Middle frontal gyrus (tissue), 1 donor: ENCODE results near the gene CENPW.

Experiments
- DNase-seq: peaks from one replicate; pipeline ENCODE4 v3.0.0-alpha.2; 2015; ENCODE audit warnings: low spot score; ENCODE audit errors: extremely low spot score

The CENPW gene

GRCh38 chr6:126339796-126340609 is at the start of gene CENPW:
Gene CENPW, plus strand, starts transcription at chr6:126340115. Its CDS starts 159 bp downstream, at chr6:126340274.
- DNase-seq, result peak; percentile 60

- DNase-seq, result no peak
Measured at GRCh38 chr6:126293891-126294524, 45.9 kb upstream of the CENPW start.

- DNase-seq, result no peak
Measured at GRCh38 chr6:126300126-126300525, 39.8 kb upstream of the CENPW start.

GRCh38 chr6:126300735-126301134 is 39.2 kb upstream of the CENPW start:
- DNase-seq, result no peak

DNA sequence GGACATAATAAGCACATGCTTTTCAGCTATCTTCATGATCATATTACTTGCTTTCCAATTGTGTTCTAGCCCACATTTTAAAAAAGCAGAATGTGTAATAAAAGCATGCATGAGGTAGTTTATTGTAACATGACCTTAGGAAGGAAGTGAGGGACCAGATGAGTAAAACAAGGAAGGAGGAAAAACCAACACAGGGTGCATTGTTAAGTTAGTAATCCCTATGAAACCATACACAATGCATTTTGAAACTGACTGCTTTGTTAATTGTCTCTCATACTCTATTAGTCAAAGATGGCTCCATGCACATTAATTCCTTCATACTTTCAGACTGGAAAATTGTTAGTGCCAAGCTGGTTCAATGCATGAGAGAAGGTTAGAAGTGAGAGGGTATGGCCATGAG is 37.7 kb upstream of the CENPW start:
- DNase-seq, result no peak

DNA sequence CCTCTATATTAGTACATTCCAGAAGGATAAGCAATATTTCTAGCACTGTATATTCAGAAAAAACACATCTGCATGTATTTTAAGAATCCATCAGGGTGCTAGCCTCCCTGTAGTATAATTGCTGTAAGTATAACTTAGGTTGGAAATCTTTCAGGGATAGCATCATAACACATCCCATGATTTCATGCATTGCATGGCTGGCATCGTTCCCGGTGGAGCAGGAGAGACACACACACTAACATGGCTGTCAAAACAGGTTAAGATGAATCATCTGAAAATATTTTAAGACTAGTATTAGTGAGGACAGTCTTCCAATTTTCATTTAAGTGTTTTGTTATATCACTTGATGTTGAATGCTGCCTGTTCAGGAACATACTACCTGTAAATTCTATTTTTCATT is 32.1 kb upstream of the CENPW start:
- DNase-seq, result no peak

DNA sequence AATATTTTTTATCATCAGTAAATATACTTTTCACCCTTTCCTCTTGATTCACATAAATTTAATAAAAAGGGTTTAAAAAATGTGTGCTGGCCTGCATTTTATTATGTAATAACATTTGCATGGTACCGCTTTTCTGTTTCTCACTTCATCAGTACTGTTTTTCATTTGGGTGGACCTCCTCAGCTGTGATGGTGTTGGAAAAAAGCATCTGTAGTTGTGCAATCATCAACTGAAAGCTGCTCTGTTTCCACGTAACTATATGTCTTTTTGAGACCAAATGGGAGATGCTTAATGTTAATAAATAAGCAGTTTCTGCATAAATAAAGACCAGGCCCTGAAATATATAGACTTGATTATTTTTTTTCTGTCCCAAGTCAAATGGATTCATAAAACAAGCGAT is 31.6 kb upstream of the CENPW start:
- DNase-seq, result no peak

DNA sequence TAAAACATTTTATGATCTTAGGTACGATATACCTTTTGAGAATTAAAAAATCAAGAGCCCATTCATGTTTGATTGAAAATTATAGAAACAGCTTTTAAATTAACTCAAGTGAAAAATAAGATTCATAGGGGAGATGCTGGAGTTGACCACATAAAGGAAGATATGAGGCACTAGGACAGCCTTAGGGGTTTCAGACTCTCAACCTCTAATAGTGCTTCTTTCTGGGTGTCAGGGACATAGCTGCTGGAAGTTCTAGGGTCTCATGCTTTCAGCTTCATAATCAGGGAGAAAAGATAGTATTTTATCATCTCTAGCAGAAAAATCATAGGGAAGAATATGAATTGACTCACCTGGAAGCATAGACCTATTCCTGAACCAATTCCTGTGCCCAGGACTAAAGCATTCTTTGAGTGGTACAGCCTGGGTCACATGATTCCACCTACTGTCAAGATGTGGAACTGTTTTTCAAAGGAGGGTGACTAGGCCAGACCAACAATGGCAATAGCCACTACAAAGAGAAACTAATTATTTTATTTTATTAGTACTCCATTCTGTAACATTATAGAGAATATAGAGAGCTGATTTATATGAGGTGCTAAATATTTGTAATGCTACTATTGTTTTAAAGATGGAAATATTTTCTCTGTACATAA is 27.8 kb upstream of the CENPW start:
- no peak for DNase-seq

GRCh38 chr6:126313941-126314340 is 26.0 kb upstream of the CENPW start:
- DNase-seq, result no peak

DNA sequence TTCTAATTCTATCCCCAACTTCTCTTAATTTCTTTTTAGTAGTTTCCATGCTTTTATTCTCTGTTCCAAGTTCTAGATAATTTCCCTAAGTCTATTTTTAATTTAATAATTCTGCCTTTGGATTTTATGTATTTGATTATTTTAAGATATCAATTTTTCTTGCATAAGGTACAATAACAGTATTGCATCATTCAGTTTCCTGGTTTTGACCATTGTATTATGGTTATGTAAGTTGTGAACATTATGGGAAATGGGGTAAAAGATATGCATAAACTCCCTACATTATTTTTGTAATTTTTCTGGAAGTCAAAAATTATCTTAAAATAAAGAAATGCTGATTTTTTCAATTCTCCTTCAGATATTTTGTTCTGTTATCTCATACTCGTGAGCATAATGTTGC is 21.1 kb upstream of the CENPW start:
- no peak for DNase-seq

DNA sequence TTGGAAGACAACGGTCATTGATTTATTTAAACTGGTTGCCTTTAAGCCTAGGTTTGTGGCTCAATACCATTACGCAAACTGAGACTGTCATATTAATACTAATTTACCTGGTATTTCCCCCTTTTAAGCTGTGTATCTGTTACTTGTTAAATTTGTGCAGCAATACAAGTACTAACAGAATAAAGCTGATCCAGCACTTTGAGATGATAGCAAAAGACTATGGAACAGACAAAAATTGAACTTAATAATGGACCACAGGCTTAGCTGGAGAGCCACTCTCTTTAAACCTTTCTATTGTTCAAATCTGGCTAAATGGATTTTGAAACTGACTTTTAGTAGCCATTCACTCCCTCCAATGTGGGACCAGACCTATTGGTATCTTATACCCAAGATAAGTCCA is 6.2 kb upstream of the CENPW start:
- no peak for DNase-seq

DNA sequence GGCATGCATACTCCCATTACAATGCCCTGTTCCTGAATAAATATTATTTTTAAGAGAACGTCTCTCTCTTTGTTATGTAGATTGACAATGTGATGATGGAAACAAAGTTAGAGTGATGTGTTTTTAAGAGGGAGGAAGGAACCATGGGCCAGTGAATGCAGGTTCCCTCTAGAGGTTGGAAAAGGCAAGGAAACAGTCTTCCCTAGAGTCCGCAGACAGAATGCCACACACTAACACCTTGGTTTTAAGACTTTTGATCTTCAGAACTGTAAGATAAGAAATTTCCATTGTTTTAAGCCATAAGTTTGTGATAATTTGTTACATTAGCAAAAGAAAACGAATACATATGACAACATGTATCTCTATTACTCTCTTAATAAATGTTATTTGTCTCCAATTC is 4.7 kb upstream of the CENPW start:
- no peak for DNase-seq

GRCh38 chr6:126337323-126337722 is 2.6 kb upstream of the CENPW start:
- peak; percentile 27 for DNase-seq

DNA sequence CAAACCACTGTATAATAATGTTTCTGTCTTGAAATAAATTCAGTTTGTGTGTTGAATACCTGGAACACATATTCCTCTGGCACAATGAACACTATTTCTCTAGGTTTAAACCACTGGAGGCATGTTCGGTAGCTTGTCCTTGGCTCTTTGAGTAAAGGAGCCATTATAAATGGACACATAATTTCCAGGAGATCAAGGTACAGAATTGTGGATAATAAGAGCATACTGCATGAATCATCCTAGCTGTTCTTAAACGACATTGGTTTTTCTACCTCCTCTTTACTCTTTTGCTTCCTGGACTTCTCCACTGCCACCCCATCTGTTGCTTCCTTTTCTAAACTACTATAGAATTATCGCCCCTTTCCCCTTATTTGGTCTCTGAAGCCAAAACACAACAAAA is 1.2 kb downstream of the CENPW start:
- no peak for DNase-seq

GRCh38 chr6:126344181-126344580 is 4.3 kb downstream of the CENPW start:
- DNase-seq, result no peak

GRCh38 chr6:126351960-126352359 is 12.0 kb downstream of the CENPW start:
- no peak for DNase-seq

DNA sequence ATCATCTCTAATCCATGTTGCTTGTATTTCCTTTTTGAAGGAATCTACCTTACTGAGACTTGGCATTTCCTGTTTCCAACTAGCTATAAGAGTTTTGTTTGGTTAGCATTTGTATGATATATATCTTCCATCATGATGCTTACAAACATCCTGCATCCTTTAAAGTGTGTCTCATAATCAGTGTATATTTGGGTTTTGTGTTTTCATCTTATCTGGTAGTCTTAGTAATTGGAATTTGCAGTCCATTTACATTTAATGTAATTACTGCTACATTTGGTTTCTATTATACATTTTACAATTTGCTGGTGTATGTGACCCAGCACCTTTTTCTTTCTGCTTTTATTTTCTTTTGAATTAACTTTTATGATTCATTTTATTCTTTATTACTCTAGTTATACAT is 12.6 kb downstream of the CENPW start:
- DNase-seq, result no peak

DNA sequence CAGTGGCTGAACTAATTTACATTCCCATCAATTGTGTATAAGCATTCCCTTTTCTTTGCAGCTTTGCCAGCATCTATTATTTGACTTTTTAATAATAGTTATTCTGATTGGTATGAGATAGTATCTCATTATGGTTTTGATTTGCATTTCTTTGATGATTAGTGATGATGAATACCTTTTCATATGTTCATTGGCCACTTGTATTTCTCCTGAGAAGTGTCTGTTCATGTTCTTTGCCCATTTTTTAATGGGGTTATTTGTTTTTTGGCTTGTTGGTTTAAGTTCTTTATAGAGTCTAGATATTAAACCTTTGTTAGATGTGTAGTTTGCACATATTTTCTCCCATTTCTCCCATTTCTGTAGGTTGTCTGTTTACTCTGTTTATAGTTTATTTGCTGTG is 16.6 kb downstream of the CENPW start:
- no peak for DNase-seq

- no peak for DNase-seq
Measured at GRCh38 chr6:126359936-126360537, 20.1 kb downstream of the CENPW start.

DNA sequence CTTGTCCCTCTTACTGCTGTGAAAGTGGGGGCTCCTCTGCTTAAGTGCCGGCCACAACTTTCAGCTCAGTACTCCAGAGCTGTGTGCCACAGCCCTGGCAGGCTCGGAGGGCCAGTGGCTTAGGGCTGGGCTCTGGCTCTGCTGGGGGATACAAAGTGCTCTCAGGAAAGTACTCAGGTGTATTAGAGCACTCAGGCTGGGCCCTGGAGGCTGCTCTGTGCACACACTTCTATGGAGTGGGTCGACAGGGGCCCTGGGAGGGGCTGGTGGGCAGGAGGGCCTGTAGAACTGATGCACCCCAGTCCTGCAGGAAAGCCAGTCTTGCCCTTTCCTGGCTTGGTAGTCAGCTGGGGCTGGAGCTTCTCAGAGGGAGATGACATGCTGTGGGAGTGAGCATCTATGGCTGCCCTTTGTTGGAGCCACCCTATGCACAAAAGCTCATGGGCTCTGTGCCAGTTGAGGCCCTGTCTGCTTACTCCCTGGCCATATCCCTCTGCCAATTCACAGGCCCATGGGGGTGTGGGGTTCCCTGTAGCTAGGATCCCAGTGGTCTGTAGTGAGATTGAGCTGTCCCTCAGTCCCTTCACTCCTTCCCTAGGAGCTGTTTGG is 22.0 kb downstream of the CENPW start:
- DNase-seq, result no peak

- no peak for DNase-seq
Measured at GRCh38 chr6:126367849-126368248, 27.9 kb downstream of the CENPW start.

DNA sequence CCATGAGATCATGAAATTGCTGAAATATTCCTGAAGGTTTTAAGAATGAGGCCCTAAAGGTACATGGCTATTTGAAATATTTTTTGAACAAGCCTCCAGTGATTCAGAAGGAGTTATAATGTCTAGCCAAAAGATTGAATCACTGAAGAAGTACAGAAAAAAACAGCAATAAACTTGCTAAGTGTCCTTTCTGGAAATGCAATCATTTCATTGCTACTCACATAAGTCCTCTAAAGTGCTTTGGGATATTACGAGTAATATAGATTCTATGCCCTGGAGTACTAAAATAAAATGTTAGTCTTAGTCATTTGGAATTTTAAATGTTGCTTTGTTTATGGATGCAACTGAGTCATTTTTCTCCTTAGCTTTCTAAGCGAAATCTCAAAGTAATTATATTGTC is 32.7 kb downstream of the CENPW start:
- DNase-seq, result no peak
